Iris pigment epithelial cell (primary cell): ENCODE results near the gene THAP2.

Source experiments
- DNase-seq: peaks from one replicate; pipeline ENCODE4 v3.0.0-alpha.2; 2011; ENCODE audit warnings: low read depth

The THAP2 gene

DNA sequence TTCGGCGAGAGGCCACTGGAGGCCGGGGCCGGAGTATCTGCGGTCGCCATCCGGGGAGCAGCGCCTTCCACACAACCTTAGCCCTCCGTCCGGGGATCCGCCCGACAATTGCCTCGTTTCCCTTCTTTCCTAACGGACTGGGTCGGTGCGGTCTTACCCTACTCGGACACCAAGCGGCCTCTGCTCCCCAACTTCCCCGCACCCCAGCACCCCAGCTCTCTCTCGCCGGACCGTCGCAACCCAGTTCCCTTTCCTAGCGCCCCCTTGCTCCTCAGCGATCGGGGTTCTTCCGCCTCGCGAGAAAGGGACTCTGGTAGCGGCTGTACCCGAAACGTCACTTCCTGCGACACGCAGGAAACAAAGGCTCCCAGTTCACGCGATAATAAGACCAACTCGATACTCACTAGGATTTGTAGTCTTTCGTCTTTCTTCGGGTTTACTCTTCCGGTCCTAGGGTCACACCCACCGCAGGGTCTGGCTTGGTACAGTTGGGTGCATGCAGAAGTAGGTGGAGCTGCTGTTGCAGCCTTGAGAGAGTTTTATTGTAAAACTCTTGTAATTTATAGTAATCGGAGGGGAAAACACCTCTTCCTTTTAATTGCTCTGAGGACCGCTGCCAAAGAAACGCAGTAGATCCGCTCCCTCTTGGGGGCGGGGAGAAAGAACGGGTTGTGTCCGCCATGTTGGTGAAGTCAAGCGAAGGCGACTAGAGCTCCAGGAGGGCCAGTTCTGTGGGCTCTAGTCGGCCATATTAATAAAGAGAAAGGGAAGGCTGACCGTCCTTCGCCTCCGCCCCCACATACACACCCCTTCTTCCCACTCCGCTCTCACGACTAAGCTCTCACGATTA is at the start of gene THAP2, which contains the start of gene ZFC3H1:
Gene THAP2, plus strand, starts transcription at position 741 of the 850 bp plus-strand sequence. CDS start 209 bp downstream, outside the sequence.
Gene ZFC3H1, minus strand, starts transcription at position 288 of the 850 bp plus-strand sequence. Its CDS starts 238 bp downstream, at position 50.
- peak; percentile 100 for DNase-seq

DNA sequence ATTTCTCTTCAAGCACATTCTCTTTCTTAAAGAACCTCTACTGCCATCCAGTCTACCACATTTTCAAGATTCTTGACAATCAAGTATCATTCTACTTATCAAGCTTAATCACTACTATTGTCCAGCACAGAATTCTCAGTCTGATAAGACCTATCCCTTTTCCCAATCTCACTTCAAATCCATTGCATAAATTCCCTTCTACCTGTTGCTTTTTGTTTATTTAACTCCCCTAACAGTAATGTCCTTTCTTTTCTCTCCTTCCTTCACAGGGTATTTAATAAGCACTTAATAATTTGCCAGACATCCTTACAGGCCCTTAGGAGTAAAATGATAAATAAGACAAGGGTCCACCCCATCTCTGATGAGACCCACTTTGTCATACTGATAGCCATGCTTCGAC is 42.2 kb upstream of the THAP2 start:
- no peak for DNase-seq

DNA sequence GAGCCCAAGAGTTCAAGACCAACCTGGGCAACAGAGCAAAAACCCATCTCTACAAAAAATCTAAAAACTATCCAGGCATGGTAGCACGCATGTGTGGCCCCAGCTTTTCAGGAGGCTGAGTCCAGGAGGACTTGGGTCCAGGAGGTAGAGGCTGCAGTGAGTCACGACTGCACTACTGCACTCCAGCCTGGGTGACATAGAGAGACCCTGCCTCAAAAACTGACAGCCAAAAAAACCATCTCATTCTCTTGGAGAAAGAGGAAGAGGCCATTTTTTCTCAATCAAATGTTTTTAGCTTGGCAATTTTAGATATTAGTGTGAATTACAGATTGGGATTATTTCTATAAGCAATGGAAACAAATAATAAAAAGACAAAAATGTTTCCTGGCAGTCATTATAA is 38.6 kb upstream of the THAP2 start:
- DNase-seq = no peak

DNA sequence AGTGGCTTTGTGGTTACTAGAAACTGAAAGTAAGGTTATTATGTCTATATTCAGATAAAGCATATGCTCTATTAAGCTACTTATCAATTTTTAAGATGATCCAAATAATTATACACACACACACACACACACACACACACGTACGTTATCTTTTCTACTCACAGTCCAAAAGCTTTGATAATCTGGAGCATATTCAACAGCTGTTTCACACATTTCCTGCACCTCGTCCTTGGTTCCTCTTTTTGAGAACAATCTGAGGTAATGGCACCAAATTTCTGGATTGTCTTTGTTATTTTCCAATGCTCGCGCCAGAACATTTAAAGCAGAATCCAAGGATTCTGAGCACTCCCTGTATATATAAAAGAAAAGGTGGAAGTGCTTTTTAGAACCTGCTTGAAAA is 38.0 kb upstream of the THAP2 start:
- no peak for DNase-seq

DNA sequence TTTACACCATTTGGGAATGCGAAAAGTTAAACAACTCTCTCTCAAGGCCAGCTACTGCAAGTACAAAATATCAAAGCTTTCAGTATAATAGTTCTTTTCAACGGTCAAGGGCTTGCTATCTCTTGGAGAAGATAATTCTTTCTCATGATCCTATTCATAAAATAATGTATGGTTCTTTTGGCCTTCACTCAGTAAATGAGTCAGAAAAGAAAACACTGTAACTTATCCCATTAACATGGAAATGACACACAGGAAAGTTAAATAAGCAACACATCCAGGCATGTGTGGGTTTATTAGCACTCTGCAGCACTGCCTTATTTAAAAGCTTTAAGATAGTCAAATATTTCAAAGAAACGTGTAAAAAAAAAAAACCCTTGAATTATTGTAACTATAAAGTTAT is 37.3 kb upstream of the THAP2 start:
- DNase-seq = peak; percentile 16

DNA sequence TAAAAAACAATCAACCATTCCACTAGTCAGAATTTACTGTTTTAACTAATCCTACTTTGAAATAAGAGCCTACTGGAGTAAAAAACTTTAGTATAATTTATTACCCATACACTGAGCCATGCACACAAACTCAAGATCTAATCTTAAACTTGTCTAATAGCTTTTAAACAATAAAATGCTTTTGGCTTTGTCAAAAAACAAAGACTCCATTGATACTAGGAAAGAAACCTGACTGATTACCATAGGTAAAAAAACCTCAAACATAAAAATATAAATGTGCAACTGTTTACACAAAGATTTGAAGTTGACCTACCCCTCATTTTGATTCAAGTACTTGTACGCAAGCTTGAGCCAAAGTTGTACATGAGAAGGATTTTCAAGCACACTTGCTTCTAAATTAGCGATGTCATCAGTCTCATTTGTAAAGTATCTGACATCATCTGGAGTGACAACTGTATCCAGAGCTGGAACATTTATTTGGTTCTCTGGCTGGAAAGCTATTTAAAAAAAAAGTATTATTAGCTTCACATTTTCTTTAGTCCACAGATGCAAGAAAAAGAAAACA is 36.6 kb upstream of the THAP2 start:
- no peak for DNase-seq

DNA sequence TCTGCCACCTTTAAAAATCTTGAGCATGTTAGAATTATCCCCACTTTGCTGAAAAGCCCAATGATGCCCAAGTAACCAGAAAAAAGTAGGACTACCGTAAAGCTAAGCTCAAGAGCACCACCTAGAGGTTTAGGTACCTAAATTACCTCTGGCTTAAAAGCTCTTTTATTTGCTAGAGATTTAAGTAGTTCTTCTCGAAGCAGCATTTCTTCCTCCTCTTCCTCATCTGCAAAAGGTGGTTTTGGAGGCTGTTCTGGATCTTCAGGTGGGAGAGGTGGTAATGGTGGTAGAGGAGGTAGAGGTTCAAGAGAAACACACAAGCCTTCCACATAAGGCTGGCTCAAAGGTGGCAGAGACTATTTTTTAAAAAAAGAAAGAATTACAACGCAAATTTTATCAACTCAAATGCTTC is 27.4 kb upstream of the THAP2 start:
- peak; percentile 70 for DNase-seq

DNA sequence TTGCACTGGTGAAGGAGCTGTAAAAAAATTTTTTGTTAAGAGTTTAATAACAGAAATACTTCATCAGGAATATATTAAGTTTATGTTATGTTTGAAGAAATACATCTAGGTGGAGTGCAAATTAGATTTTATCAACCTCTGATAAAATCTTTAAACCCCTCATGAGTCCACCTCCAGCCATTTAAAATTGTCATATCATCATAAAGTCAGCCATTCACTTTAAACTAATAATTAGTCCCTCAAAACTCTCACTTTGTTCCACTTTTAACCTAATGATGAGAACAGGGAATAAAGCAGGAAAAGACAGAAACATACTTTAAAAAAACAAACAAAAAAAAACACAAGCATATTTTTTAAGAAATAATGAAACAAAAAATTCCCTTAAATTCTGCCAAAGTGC is 25.6 kb upstream of the THAP2 start:
- no peak for DNase-seq

DNA sequence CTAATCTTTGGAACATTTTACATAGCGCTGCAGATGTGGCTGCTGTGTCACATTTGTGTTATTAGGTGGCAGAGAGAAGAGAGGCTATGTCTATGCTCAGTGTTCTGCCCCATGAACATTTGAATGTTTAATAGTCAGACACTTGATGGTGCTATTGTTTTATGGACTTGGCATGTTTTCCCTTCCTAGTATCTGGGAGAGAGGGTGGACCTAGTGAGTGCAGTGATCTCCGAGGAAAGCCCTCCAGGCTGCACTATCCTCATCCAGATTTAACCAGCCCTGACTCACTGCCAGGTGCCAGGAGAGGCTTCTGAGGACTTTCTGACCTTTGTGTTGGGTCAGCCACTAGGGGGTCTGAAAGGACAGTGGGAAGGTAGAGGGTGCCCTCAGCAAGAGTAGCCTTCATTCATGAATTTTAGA is 24.8 kb upstream of the THAP2 start:
- DNase-seq = no peak

DNA sequence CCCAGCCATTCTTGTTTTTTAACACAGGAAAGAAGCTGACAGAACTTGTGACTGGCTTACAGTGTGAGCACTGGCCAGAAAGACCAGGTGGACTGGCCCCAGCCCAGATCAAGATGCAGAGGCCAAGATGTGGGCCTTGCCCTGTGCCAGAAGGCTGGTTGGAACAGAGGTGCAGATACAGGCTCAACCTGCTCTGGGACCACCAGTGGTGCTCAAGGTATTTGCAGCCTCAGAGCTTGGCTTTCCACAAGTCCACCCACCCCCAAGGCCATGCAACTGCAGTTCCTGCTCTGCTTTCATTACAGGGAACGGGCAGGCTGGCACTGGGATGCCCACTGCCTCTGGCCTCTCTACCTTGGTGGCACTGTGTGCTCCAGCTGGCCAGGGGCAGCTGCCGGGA is 23.8 kb upstream of the THAP2 start:
- no peak for DNase-seq

DNA sequence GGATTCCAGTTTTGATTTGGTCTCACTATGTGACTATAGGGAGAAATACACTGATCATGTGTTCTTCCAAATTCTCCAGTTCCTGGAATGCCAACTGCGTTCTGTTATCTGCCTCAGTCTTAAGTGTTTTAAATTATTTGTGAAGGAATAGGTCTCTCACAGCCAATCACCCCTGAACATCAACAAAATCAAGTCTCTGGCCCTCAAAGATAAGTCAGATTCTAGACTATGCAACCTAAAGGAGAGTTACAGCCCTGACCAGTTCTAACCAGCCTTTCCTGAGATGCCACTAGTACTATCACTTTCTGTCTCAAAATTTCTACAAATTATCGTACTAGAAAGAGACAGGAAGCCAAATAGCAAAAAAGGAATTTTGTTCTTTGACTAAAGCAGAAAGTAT is 22.7 kb upstream of the THAP2 start:
- DNase-seq = peak; percentile 16

DNA sequence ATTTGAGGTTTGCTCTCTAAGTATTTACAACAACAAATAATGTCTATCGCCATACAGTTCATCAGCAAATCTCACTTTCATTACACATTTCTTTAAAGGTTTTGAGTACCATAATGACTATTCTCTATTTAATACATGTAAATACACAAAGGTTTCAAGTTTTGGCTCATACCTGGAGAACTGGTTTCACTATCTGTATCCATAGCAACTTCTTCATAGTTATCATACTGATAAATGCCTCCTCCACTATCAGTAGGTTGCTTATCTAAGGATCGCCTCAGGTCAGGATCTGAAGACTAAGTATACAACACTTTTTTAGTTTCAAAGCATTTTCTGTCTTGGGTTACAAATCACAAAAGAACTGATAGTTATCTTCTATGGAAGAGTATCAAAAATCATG is 21.8 kb upstream of the THAP2 start:
- no peak for DNase-seq

DNA sequence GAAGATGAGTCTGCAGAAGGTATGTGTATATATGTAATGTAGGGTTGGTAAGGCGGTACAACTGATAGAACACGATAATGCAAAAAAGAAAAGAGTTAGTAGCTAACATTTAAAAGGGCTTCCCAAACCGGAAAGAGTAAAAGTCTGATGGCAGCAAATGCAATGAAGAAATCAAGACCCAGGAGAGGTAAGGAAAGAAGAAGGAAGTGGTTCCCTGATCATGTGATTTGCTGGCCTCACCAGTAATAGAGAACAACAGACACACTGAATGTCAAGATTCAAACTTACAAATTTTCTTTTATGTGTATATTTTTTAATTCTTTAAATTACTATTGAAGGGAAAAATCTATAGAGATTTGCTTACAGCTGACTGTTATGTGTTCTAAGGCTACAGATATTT is 18.8 kb upstream of the THAP2 start:
- no peak for DNase-seq

DNA sequence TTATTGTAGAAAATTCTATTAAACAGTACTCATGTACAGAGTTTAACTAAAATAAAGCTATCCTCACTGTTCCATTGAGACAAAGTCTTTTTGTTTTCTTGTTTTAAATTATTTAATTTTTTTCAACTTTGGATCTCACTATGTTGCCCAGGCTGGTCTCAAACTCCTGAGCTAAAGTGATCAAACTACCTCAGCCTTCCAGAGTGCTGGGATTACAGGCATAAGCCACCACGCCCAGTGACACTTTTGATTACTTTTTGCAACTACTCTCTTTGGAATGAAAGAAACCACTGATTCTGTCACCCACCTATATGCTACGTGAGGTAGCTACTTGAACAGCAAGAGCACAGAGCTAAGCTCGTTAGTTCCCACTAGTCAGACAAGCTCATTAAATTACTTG is 17.6 kb upstream of the THAP2 start:
- no peak for DNase-seq

DNA sequence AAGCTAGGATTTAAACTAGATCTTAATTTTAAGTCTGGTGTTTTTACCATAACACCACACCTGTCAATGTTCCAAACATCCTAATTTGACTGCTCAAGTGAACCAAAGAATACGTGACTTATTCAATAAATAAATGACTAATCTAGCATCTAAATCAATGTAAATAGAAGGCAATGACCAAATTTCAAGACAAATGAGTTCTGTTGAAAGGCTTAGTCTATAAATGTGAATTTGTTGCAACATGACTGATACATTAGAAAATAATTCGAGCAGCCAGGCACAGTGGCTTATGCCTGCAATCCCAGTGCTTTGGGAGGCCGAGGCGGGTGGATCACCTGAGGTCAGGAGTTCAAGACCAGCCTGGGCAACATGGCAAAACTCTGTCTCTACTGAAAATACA is 15.6 kb upstream of the THAP2 start:
- no peak for DNase-seq

DNA sequence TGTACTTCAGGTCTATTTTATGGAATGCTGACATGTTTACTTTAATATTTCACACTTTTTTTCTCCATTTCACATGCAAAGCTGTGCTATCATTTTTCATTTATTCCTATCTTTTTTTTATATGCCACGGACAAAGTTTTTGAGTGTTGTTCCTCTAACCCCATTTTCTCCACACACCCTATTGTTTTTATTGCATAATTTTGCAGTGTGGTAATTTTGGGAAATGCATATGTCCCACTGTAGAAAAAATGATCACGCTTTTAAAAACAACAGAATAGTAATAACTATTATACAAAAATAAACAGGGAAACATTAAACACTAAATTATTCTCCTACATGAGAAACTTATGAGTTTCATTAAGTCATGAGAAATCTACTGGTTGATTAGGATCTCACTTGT is 14.7 kb upstream of the THAP2 start:
- no peak for DNase-seq

DNA sequence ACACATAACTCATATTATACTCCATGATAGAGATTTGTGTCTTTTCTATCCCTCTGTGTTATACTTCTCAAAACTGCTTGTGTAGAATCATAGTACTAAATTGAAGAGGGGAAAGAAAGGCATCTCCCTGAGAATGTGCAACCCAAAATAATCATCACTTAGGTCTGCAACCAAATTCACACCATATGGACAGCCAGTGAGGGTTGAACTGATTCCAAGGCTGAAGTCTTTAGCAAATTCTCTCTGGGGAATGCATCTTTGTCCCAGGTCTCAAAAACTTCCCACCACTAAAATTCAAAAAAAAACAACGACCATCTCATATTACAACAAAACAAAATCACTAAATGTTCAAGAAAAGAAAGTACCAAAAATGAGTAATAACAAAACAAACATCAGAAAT is 11.4 kb upstream of the THAP2 start:
- peak; percentile 12 for DNase-seq

DNA sequence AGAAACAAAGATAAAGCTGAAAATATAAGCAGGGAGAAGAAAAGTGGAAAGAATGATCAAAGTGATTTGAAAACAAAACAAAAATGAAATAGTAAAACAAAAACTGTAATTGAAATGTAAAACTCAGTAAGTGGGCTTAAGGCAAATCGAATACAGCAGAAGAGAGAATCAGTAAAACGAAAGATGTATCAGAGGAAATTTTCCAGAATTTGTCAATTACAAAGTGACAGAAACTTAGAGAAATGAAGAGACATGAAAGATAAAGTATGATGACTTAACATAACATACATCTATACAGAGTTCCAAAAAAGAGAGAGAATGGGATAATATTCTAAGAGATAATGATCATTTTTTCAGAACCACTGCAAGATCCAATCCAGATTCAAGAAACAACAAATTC is 11.0 kb upstream of the THAP2 start:
- no peak for DNase-seq

DNA sequence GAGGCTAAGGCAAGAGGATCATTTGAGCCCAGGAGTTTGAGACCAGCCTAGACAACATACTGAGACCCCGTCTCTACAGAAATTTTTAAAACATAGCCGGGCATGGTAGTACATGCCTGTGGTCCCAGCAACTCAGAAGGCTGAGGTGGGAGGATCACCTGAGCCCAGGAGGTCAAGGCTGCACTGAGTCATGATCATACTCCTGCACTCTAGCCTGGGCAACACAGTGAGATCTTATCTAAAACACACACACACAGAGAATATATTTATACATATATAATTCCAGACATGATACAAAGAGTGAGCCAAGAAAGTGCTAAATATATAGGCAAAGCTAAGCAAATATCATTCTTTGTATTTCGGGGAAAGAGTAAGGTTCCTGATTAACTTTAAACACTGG is 9.9 kb upstream of the THAP2 start:
- no peak for DNase-seq

DNA sequence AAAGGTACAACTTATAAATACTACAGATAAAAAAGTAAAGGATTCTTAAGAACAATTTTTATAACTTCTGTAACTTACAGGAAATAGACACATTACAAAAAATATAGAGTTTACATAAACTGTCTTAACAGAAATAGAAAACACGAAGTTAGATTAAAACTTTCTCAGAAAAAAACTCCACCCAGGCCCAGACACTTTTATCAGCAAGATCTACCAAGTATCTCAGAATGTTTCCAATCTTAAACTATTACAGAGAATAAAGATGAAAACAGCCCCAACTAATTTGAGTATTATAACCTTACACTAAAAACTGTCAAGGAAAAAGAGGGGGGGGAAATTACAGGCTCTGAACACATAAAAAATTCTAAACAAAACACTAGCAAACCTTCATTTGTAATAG is 8.6 kb upstream of the THAP2 start:
- no peak for DNase-seq

DNA sequence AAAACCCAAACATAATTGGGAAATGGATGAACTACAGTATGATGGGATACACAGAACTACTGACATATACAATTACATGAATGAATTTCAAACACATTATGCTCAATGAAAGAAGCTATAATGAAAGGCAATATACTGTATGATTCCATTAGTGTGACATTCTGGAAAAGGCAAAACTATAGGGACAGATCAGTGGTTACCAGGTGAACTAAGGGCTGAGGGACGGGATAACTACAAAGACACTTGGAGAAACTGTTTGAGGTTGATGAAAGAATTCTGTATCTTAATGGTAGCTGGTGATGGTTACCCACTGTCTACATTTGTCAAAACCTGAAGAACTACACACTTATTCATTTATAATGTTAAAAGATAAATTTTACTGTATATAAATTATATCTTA is 8.2 kb upstream of the THAP2 start:
- no peak for DNase-seq

DNA sequence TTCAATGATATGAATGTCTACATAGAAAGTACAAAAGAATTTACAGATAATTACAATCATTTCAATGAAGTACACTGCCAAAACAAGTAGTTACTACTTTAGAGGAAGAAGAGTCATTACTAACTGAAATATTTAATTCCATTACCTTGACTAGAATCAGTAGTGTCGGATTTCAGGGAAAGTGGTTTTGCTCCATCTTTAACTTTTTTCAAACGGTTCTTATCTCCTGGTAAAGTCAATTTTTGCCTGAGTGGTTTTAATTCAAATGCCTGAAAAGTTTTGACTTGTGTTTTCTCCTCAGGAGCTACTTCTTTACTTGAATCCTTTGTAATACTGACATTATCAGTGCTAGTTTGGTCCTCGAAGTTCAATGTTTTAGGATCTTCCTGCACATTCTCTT is 7.4 kb upstream of the THAP2 start:
- peak; percentile 16 for DNase-seq

DNA sequence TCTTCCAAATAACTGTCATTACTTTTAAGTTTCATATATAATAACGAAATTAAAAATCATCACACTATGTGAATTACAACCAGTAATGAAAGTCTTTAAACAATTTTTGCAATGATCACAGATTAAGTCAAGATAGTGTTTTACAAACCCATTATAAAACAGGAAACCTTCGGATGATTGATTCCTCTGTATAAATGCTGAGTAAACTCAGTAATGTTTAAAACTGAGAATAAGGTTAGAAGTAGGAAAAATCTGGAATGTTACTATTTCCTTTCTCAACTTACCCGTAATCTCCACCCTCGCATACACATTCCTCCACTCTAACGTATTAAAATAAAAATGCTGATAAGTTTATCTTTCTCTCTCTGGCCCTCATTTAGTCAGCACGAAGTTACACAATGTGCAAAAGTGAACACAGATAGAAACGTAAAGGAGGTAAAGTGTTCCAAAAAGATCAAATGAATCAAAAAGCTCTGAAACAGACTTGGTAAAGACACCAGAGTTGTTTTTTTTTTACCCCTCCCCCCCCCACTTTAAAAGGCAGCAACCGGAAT is 2.0 kb upstream of the THAP2 start:
- DNase-seq = peak; percentile 83
